SJCRH30 (cell line): Measurements from ENCODE around the gene OR8D2. TPM values are rescaled to one million over a fixed set of nuclear protein-coding genes. Genes with fewer than 3 reads are reported as not detected.

ENCODE experiments used
- total RNA-seq: library from RNA; depleted of rRNA; stranded (reverse); fragments of >200 nt; shearing (Covaris generic); gene quantifications from 2 replicates; pipeline ENCODE4 v1.2.3, GENCODE V29; 2014; rRNA removed

The OR8D2 gene
- total RNA-seq, 1 experiment from 2014 or later = not detected

Other genes with a start within 250 kb of the OR8D2 start
- 34.7 and 38.1 TPM in 2 replicates for gene VWA5A, start 204.7 kb downstream of the OR8D2 start, total RNA-seq
- not detected in 2 replicates for gene OR10D3, start 136.9 kb downstream of the OR8D2 start, total RNA-seq
- gene OR8G1, start 79.1 kb downstream of the OR8D2 start, total RNA-seq = not detected in 2 replicates
- gene OR8G5, start 63.8 kb downstream of the OR8D2 start, total RNA-seq = not detected in 2 replicates
- gene OR8D1, start 6.2 kb downstream of the OR8D2 start, total RNA-seq = not detected in 2 replicates
- not detected in 2 replicates for gene OR8B2, start 64.3 kb upstream of the OR8D2 start, total RNA-seq
- not detected in 2 replicates for gene OR8B3, start 78.8 kb upstream of the OR8D2 start, total RNA-seq
- gene OR8B4, start 104.7 kb upstream of the OR8D2 start, total RNA-seq = not detected in 2 replicates
- gene OR8B8, start 125.5 kb upstream of the OR8D2 start, total RNA-seq = not detected in 2 replicates
- gene OR8B12, start 223.5 kb upstream of the OR8D2 start, total RNA-seq = not detected in 2 replicates
- not detected in 2 replicates for gene OR8A1, start 249.8 kb upstream of the OR8D2 start, total RNA-seq